Adrenal gland (tissue), 5 donors: ENCODE data around the gene TNFSF8.

Experiments used
- CTCF ChIP-seq, 6 experiments: fragments of 450-650 bp in 4 of 6; fragments of 200-600 bp in 2 of 6; sonication (generic) in 1 of 6; IDR thresholded peaks; 1 replicate in 5 of 6; 2 replicates in 1 of 6; pipeline versions ENCODE4 v1.5.1 to v1.8.0; 2016 to 2021; ENCODE audit warnings: antibody characterized with exemption in 6 of 6, mild to moderate bottlenecking in 2 of 6, moderate library complexity in 1 of 6
- POLR2A ChIP-seq, 2 donors: fragments of 450-650 bp; IDR thresholded peaks; one replicate each; pipeline ENCODE4 v1.6.1; 2017; ENCODE audit warnings: antibody characterized with exemption in 2 of 2, mild to moderate bottlenecking in 2 of 2, moderate library complexity in 1 of 2
- donor health status: DM: no; HTN: no; CAD: no.

DNA sequence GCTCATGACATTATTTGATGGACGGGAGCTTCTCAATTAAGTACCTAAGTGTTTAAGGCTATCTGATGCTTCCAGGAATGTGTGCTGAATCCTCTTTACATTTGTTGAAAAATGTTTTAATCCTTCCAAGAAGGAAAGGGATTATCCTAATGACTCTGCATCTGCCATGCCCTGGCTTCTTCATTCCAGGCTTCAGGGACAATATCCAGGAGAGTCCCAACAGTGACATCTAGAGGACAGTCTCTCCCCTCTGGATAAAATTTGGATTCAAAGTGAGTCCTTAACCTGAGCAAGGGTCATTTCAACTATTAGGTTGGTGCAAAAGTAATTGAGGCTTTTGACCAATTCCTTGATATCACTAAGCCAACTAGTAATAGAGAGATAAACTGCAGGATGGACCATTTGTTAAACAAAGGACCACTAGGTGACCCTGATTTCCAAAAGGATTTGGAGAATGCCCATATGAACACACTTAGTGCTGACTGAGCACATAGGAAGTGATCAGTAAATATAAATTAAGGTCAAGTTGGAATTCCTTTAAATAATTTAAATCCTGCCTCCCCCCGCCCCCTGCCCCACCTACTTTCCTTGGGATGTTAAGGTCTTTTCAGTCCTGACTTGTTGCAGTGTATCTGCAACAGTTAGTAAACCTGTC is 19.1 kb downstream of the TNFSF8 start:
- TF ChIP-seq CTCF (IDR thresholded peaks at IDR 0.05) (peak; percentile 52 to 78 (median 72)), POLR2A (IDR thresholded peaks at IDR 0.05) (no peak)
